GM12892 (cell line): Measurements from ENCODE around the gene EQTN.
"Not testable (repeated sequence)": the region's sequence is repeated elsewhere in the genome, so short reads cannot be mapped to it uniquely, and the experiment has no call there.

Experiments used
- POLR2A ChIP-seq: IDR thresholded peaks from 2 replicates; pipeline ENCODE4 v1.6.1; 2011; ENCODE audit warnings: low read depth, low read length, control low read depth
- POLR2AphosphoS5 ChIP-seq: IDR thresholded peaks from 2 replicates; pipeline ENCODE4 v1.6.1; 2011; ENCODE audit warnings: low read depth, low read length, control low read depth

- not testable (repeated sequence) for TF ChIP-seq POLR2AphosphoS5, POLR2A
These were observed 57.3 kb downstream of the EQTN start for GRCh38 chr9:27239648-27240047.
